ENCODE measurements around the gene SHB. TPM values are rescaled to one million over a fixed set of nuclear protein-coding genes. Genes with fewer than 3 reads are reported as not detected.

SHB gene
- total and polyA plus RNA-seq, 2 donors (not counting 1 experiment from before 2014, with no cell fraction given) = 9.9 to 13.9 TPM

DNA sequence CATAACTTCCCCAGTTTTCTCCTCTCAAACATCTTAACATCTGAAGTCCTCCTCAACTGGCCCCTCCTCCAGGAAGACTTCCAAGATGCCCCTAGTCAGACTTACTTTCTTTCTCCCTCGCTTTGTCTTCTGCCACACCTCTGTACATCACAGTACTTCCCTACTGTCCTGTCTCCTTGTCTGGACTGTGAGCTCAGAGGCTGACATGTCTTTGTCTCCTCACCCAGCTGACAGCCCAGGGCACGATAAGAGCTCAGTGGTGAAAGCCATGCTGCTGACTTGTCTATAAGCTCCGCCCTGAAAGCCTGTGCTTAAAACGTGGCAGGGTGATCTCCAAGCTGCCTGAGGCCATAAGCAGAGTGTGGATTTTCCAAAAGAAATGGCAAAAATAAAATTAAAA lies 132.1 kb downstream of the SHB start:
- Histone ChIP-seq H2AFZ (ENCODE audit: low read length) (peak overlapping the region; percentile 70), H3K79me2 (ENCODE audit: control insufficient read depth, insufficient read depth, low read length) (peaks cover 3% of the 10 kb centered on the region), H3K9me3 (ENCODE audit: control insufficient read depth, insufficient read depth, low read depth, low read length) (no peaks in the 10 kb centered on the region), H3K4me1 (ENCODE audit: control insufficient read depth, extremely low read depth, insufficient read depth, low read length) (peaks cover 28% of the 10 kb centered on the region), H3K4me2 (ENCODE audit: extremely low read depth, insufficient read depth, low read length) (peak overlapping the region; percentile 42), H3K9ac (ENCODE audit: insufficient read depth, low read length) (peak overlapping the region; percentile 24), H3K27me3 (ENCODE audit: control insufficient read depth, insufficient read depth, low read length) (no peaks in the 10 kb centered on the region), H4K20me1 (ENCODE audit: control insufficient read depth, extremely low read depth, insufficient read depth, low read length) (no peaks in the 10 kb centered on the region), H3K27ac (ENCODE audit: insufficient read depth, low read length) (peak overlapping the region; percentile 79), H3K4me3 (replicated peaks in 1 of 4; ENCODE audit: control extremely low read depth in 1 of 4, insufficient read depth in 1 of 4, low read depth in 3 of 4, low read length in 4 of 4) (no peak overlapping the region), H3K36me3 (ENCODE audit: control insufficient read depth, insufficient read depth, low read length) (no peaks in the 10 kb centered on the region)
- TF ChIP-seq, protein P1, sequence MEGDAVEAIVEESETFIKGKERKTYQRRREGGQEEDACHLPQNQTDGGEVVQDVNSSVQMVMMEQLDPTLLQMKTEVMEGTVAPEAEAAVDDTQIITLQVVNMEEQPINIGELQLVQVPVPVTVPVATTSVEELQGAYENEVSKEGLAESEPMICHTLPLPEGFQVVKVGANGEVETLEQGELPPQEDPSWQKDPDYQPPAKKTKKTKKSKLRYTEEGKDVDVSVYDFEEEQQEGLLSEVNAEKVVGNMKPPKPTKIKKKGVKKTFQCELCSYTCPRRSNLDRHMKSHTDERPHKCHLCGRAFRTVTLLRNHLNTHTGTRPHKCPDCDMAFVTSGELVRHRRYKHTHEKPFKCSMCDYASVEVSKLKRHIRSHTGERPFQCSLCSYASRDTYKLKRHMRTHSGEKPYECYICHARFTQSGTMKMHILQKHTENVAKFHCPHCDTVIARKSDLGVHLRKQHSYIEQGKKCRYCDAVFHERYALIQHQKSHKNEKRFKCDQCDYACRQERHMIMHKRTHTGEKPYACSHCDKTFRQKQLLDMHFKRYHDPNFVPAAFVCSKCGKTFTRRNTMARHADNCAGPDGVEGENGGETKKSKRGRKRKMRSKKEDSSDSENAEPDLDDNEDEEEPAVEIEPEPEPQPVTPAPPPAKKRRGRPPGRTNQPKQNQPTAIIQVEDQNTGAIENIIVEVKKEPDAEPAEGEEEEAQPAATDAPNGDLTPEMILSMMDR (conservative IDR thresholded peaks at IDR 0.05 in 1 of 2, IDR thresholded peaks at IDR 0.05 in 1 of 2; ENCODE audit: low read depth in 1 of 2, low read length in 2 of 2) = no peak
- TF ChIP-seq EZH2 (IDR thresholded peaks at IDR 0.05; ENCODE audit: low read length, missing control alignments) = no peak
- DNase-seq (ENCODE audit: low read depth in 2 of 2) = peak; percentile 80 to 84

DNA sequence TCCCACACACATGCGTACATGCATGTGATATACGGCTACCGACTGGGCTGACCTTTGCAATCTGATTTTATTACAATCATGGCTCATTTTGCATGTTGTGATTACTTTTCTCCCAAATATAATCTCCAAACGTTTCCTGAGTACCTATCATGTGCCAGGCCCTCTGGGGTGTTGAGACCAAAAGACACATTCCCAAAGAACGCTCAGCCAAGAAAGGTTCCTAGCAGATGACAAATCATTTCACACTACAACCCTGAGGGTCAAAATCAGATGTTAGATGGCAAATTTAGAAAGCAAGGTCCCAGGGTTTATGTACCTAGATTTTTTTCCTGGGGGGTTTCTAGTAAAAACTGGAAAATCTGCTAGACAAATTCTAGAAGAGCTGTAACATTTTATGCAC lies 132.7 kb downstream of the SHB start:
- no peak overlapping the region for H3K9ac ChIP-seq (ENCODE audit: insufficient read depth, low read length)
- H3K79me2 ChIP-seq (ENCODE audit: control insufficient read depth, insufficient read depth, low read length) = peaks cover 3% of the 10 kb centered on the region
- peak overlapping the region; percentile 79 for H3K27ac ChIP-seq (ENCODE audit: insufficient read depth, low read length)
- no peaks in the 10 kb centered on the region for H3K36me3 ChIP-seq (ENCODE audit: control insufficient read depth, insufficient read depth, low read length)
- H3K9me3 ChIP-seq (ENCODE audit: control insufficient read depth, insufficient read depth, low read depth, low read length) = no peaks in the 10 kb centered on the region
- TF ChIP-seq EZH2 (IDR thresholded peaks at IDR 0.05; ENCODE audit: low read length, missing control alignments) = no peak
- TF ChIP-seq, protein P1 (conservative IDR thresholded peaks at IDR 0.05 in 1 of 2, IDR thresholded peaks at IDR 0.05 in 1 of 2; ENCODE audit: low read depth in 1 of 2, low read length in 2 of 2) = no peak
- no peak overlapping the region for H3K4me3 ChIP-seq (replicated peaks in 1 of 4; ENCODE audit: control extremely low read depth in 1 of 4, insufficient read depth in 1 of 4, low read depth in 3 of 4, low read length in 4 of 4)
- no peaks in the 10 kb centered on the region for H4K20me1 ChIP-seq (ENCODE audit: control insufficient read depth, extremely low read depth, insufficient read depth, low read length)
- H3K27me3 ChIP-seq (ENCODE audit: control insufficient read depth, insufficient read depth, low read length) = no peaks in the 10 kb centered on the region
- no peak overlapping the region for H3K4me2 ChIP-seq (ENCODE audit: extremely low read depth, insufficient read depth, low read length)
- H3K4me1 ChIP-seq (ENCODE audit: control insufficient read depth, extremely low read depth, insufficient read depth, low read length) = peaks cover 28% of the 10 kb centered on the region
- no peak overlapping the region for H2AFZ ChIP-seq (ENCODE audit: low read length)
- DNase-seq (ENCODE audit: low read depth in 2 of 2) = no peak

DNA sequence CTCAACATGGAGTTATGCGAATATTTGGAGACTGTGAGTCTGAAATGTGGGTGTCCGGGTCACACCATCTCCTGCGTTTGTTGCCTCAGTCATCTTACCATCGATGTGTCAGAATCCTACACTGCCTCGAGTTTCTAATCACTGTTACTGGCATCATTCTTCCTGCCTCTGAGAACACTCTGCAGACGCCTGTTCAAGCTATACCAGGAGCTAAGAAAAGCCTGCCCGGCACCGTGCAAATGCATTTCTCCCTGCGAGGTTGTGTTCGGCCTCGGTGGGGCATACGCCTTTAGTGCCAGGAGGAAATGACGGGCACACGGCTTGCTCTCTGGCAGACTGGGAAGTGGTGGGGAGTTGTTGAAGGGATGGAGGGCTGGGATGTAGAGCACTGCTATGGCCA lies 133.9 kb downstream of the SHB start:
- H3K4me2 ChIP-seq (ENCODE audit: extremely low read depth, insufficient read depth, low read length) = no peak overlapping the region
- H3K27ac ChIP-seq (ENCODE audit: insufficient read depth, low read length) = no peak overlapping the region
- no peak for DNase-seq (ENCODE audit: low read depth in 2 of 2)
- no peak overlapping the region for H3K9ac ChIP-seq (ENCODE audit: insufficient read depth, low read length)
- H2AFZ ChIP-seq (ENCODE audit: low read length) = no peak overlapping the region
- H3K9me3 ChIP-seq (ENCODE audit: control insufficient read depth, insufficient read depth, low read depth, low read length) = no peaks in the 10 kb centered on the region
- H3K4me3 ChIP-seq (replicated peaks in 1 of 4; ENCODE audit: control extremely low read depth in 1 of 4, insufficient read depth in 1 of 4, low read depth in 3 of 4, low read length in 4 of 4) = no peak overlapping the region
- H3K27me3 ChIP-seq (ENCODE audit: control insufficient read depth, insufficient read depth, low read length) = no peaks in the 10 kb centered on the region
- TF ChIP-seq, protein P1 (conservative IDR thresholded peaks at IDR 0.05 in 1 of 2, IDR thresholded peaks at IDR 0.05 in 1 of 2; ENCODE audit: low read depth in 1 of 2, low read length in 2 of 2) = no peak
- TF ChIP-seq EZH2 (IDR thresholded peaks at IDR 0.05; ENCODE audit: low read length, missing control alignments) = no peak
- peaks cover 28% of the 10 kb centered on the region for H3K4me1 ChIP-seq (ENCODE audit: control insufficient read depth, extremely low read depth, insufficient read depth, low read length)
- H3K36me3 ChIP-seq (ENCODE audit: control insufficient read depth, insufficient read depth, low read length) = no peaks in the 10 kb centered on the region
- no peaks in the 10 kb centered on the region for H4K20me1 ChIP-seq (ENCODE audit: control insufficient read depth, extremely low read depth, insufficient read depth, low read length)
- peaks cover 3% of the 10 kb centered on the region for H3K79me2 ChIP-seq (ENCODE audit: control insufficient read depth, insufficient read depth, low read length)
